ENCODE data around the gene SLC2A2. TPM values are rescaled to one million over a fixed set of nuclear protein-coding genes. Genes with fewer than 3 reads are reported as not detected.

Gene SLC2A2
- total RNA-seq (2021) (0.16 TPM in 1 of 3 replicates, not detected in the others), Bru-seq, nascent RNA (percentile 3 among the genes with signal in this experiment)
- long read RNA-seq, experiment 1: 0 reads
- long read RNA-seq, experiment 2: 0 reads
- long read RNA-seq, experiment 3: 0 reads

GRCh38 chr3:171026597-171027293 is at the start of gene SLC2A2:
TSS of gene SLC2A2 (minus strand) at chr3:171026720. CDS start at chr3:171026670, 50 bp downstream.
- POLR2A ChIA-PET: no interaction called here
- H3K27ac Mint-ChIP-seq: no peak within 1 kb of the TSS
- H3K27me3 Mint-ChIP-seq (ENCODE audit: low read depth): no peaks in the 10 kb centered on the region; the same call in 1 of the 2 replicates
- H3K4me3 Mint-ChIP-seq: no peak within 1 kb of the TSS
- no peaks in the 10 kb centered on the region for H3K9me3 Mint-ChIP-seq
- CTCF ChIA-PET: interaction anchor here (1.0 to 1.4 kb wide), 2 partner anchors 8 to 65 kb away, joined by 3 to 6 read pairs; no protein-coding TSS in a partner anchor
- no peaks in the 10 kb centered on the region; the same call in 1 of the 2 replicates for H3K4me1 Mint-ChIP-seq
- DNase-seq (ENCODE audit: low spot score): no peak
- ATAC-seq: no peak; the same call in 1 of the 2 replicates
- H3K36me3 Mint-ChIP-seq: no peaks in the 10 kb centered on the region
- TF ChIP-seq USF2 (CRISPR knock-in tag; IDR thresholded peaks at IDR 0.05) (no peak), NFATC4 (CRISPR knock-in tag; IDR thresholded peaks at IDR 0.05) (no peak), FOXJ3 (CRISPR knock-in tag; IDR thresholded peaks at IDR 0.05; ENCODE audit: borderline replicate concordance) (no peak), ELF4 (CRISPR knock-in tag; IDR thresholded peaks at IDR 0.05; ENCODE audit: low read depth) (no peak), ZNF263 (CRISPR knock-in tag; IDR thresholded peaks at IDR 0.05; ENCODE audit: low read depth) (no peak), ARID4B (CRISPR knock-in tag; IDR thresholded peaks at IDR 0.05; ENCODE audit: borderline replicate concordance) (no peak)
- TF ChIP-seq, protein P1, sequence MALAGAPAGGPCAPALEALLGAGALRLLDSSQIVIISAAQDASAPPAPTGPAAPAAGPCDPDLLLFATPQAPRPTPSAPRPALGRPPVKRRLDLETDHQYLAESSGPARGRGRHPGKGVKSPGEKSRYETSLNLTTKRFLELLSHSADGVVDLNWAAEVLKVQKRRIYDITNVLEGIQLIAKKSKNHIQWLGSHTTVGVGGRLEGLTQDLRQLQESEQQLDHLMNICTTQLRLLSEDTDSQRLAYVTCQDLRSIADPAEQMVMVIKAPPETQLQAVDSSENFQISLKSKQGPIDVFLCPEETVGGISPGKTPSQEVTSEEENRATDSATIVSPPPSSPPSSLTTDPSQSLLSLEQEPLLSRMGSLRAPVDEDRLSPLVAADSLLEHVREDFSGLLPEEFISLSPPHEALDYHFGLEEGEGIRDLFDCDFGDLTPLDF (CRISPR knock-in tag; IDR thresholded peaks at IDR 0.05): no peak

- no peak for ATAC-seq
- H3K36me3 Mint-ChIP-seq: peaks cover 21% of the 10 kb centered on the region
- H3K27ac Mint-ChIP-seq: no peak overlapping the region
- H3K4me3 Mint-ChIP-seq: no peak overlapping the region
- ChIA-PET CTCF (no interaction called here), POLR2A (no interaction called here)
- no peak for DNase-seq (ENCODE audit: low spot score)
- TF ChIP-seq ZNF396 (CRISPR knock-in tag; IDR thresholded peaks at IDR 0.05; ENCODE audit: borderline replicate concordance) (no peak), TEAD1 (CRISPR knock-in tag; IDR thresholded peaks at IDR 0.05) (no peak), NR1H2 (CRISPR knock-in tag; IDR thresholded peaks at IDR 0.05) (no peak), RELA (CRISPR knock-in tag; IDR thresholded peaks at IDR 0.05; ENCODE audit: borderline replicate concordance) (no peak), ZSCAN18 (CRISPR knock-in tag; IDR thresholded peaks at IDR 0.05) (no peak)
- no peaks in the 10 kb centered on the region for H3K4me1 Mint-ChIP-seq
- H3K27me3 Mint-ChIP-seq (ENCODE audit: low read depth): no peaks in the 10 kb centered on the region
- no peaks in the 10 kb centered on the region for H3K9me3 Mint-ChIP-seq
These were observed 45.9 kb upstream of the SLC2A2 start for GRCh38 chr3:171072432-171072831.

- Mint-ChIP-seq H3K27ac (no peak overlapping the region), H3K36me3 (peaks cover 39% of the 10 kb centered on the region), H3K9me3 (no peaks in the 10 kb centered on the region), H3K4me3 (no peak overlapping the region), H3K27me3 (ENCODE audit: low read depth) (no peaks in the 10 kb centered on the region), H3K4me1 (no peaks in the 10 kb centered on the region)
- no peak for DNase-seq (ENCODE audit: low spot score)
- no peak for ATAC-seq
- TF ChIP-seq GABPB1 (CRISPR knock-in tag; IDR thresholded peaks at IDR 0.05) (no peak), CBFB (CRISPR knock-in tag; IDR thresholded peaks at IDR 0.05; ENCODE audit: low read depth) (no peak)
- TF ChIP-seq, protein P2, sequence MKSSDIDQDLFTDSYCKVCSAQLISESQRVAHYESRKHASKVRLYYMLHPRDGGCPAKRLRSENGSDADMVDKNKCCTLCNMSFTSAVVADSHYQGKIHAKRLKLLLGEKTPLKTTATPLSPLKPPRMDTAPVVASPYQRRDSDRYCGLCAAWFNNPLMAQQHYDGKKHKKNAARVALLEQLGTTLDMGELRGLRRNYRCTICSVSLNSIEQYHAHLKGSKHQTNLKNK (CRISPR knock-in tag; IDR thresholded peaks at IDR 0.05): no peak
- ChIA-PET POLR2A (no interaction called here), CTCF (no interaction called here)
These were observed 42.1 kb upstream of the SLC2A2 start for GRCh38 chr3:171068658-171069057.
